ENCODE results near the gene CACNA2D3.
"Not testable (repeated sequence)": the region's sequence is repeated elsewhere in the genome, so short reads cannot be mapped to it uniquely, and the experiment has no call there.

- TF ChIP-seq EZH2 (IDR thresholded peaks at IDR 0.05; ENCODE audit: borderline replicate concordance); CTCF (IDR thresholded peaks at IDR 0.05; ENCODE audit: poor library complexity); EZH2phosphoT487 (IDR thresholded peaks at IDR 0.05; ENCODE audit: low read depth, severe bottlenecking, unreplicated experiment): not testable (repeated sequence)
Observed at GRCh38 chr3:54639790-54640372, 517.5 kb downstream of the CACNA2D3 start.

Data from hepatocyte (in vitro differentiated cells).